Stimulated activated naive CD8-positive, alpha-beta T cell treated with anti-CD3 and anti-CD28 coated beads, Interleukin-15, amount 100 ng/mL, for 72 hours (primary cell): ENCODE data around the gene SCAP.
"Not testable (repeated sequence)": the region's sequence is repeated elsewhere in the genome, so short reads cannot be mapped to it uniquely, and the experiment has no call there.

ENCODE experiments used
- ATAC-seq: fragments of 150-1000 bp; cut with Tn5 transposase; 2 replicates; pipeline ENCODE4 v1.10.0; 2021; ENCODE audit warnings: mild to moderate bottlenecking, moderate library complexity
- DNase-seq, 2 donors: peaks; one replicate each; pipeline ENCODE4 v3.0.0; 2021 to 2022
- H3K27ac Mint-ChIP-seq, 2 donors: one replicate each; pipeline ENCODE4 v1.8.0; 2022; ENCODE audit warnings: mild to moderate bottlenecking in 2 of 2, mixed read lengths in 2 of 2, moderate library complexity in 2 of 2
- H3K27me3 Mint-ChIP-seq: one replicate; pipeline ENCODE4 v1.8.0; 2022; ENCODE audit warnings: mixed read lengths
- H3K4me1 Mint-ChIP-seq: one replicate; pipeline ENCODE4 v1.8.0; 2022; ENCODE audit warnings: mild to moderate bottlenecking, mixed read lengths
- H3K4me3 Mint-ChIP-seq, 2 donors: one replicate each; pipeline ENCODE4 v1.8.0; 2022; ENCODE audit warnings: mild to moderate bottlenecking in 2 of 2, mixed read lengths in 2 of 2, moderate library complexity in 1 of 2
- H3K9me3 Mint-ChIP-seq, 2 donors: one replicate each; pipeline ENCODE4 v1.8.0; 2022; ENCODE audit warnings: mixed read lengths in 2 of 2

Gene SCAP

GRCh38 chr3:47495111-47495510 lies 19.4 kb upstream of the SCAP start:
- no peak for DNase-seq
- no peaks in the 10 kb centered on the region for H3K4me1 Mint-ChIP-seq
- no peak for ATAC-seq
- no peak overlapping the region for H3K4me3 Mint-ChIP-seq
- no peak overlapping the region for H3K27ac Mint-ChIP-seq
- H3K9me3 Mint-ChIP-seq = no peaks in the 10 kb centered on the region
- H3K27me3 Mint-ChIP-seq = no peaks in the 10 kb centered on the region

- no peaks in the 10 kb centered on the region for H3K9me3 Mint-ChIP-seq
- DNase-seq (no peak), ATAC-seq (no peak)
- no peak overlapping the region for H3K27ac Mint-ChIP-seq
- H3K4me3 Mint-ChIP-seq = no peak overlapping the region
- no peaks in the 10 kb centered on the region for H3K4me1 Mint-ChIP-seq
- no peaks in the 10 kb centered on the region for H3K27me3 Mint-ChIP-seq
These were observed 16.0 kb upstream of the SCAP start for GRCh38 chr3:47491777-47492176.

- Mint-ChIP-seq H3K4me1 (no peaks in the 10 kb centered on the region), H3K4me3 (no peak overlapping the region), H3K9me3 (no peaks in the 10 kb centered on the region), H3K27ac (no peak overlapping the region), H3K27me3 (no peaks in the 10 kb centered on the region)
- DNase-seq (no peak), ATAC-seq (no peak)
These were observed 15.4 kb upstream of the SCAP start for GRCh38 chr3:47491186-47491585.

GRCh38 chr3:47487265-47487664 lies 11.5 kb upstream of the SCAP start:
- Mint-ChIP-seq H3K4me1 (no peaks in the 10 kb centered on the region), H3K27ac (no peak overlapping the region), H3K9me3 (no peaks in the 10 kb centered on the region), H3K4me3 (no peak overlapping the region), H3K27me3 (no peaks in the 10 kb centered on the region)
- DNase-seq (no peak), ATAC-seq (no peak)

- H3K27me3 Mint-ChIP-seq = no peaks in the 10 kb centered on the region
- no peak overlapping the region for H3K4me3 Mint-ChIP-seq
- ATAC-seq = no peak
- no peaks in the 10 kb centered on the region for H3K9me3 Mint-ChIP-seq
- H3K4me1 Mint-ChIP-seq = no peaks in the 10 kb centered on the region
- H3K27ac Mint-ChIP-seq = peak overlapping the region in 1 of 2 donors; percentile 12
- no peak for DNase-seq
These were observed 10.1 kb upstream of the SCAP start for GRCh38 chr3:47485812-47486211.

GRCh38 chr3:47482366-47482765 lies 6.6 kb upstream of the SCAP start:
- Mint-ChIP-seq H3K9me3 (no peaks in the 10 kb centered on the region), H3K27ac (no peak overlapping the region), H3K27me3 (no peaks in the 10 kb centered on the region), H3K4me1 (peaks cover 6% of the 10 kb centered on the region), H3K4me3 (no peak overlapping the region)
- no peak for DNase-seq
- no peak for ATAC-seq

- not testable (repeated sequence) for DNase-seq, H3K9me3 Mint-ChIP-seq, ATAC-seq, H3K4me3 Mint-ChIP-seq, H3K27me3 Mint-ChIP-seq, H3K27ac Mint-ChIP-seq
- H3K4me1 Mint-ChIP-seq = peaks cover 11% of the 10 kb centered on the region
These were observed 6.0 kb upstream of the SCAP start for GRCh38 chr3:47481763-47482162.

- not testable (repeated sequence) for H3K9me3 Mint-ChIP-seq, ATAC-seq, DNase-seq, H3K27ac Mint-ChIP-seq, H3K27me3 Mint-ChIP-seq, H3K4me3 Mint-ChIP-seq
- peaks cover 20% of the 10 kb centered on the region for H3K4me1 Mint-ChIP-seq
These were observed 4.5 kb upstream of the SCAP start for GRCh38 chr3:47480267-47480666.

- H3K27me3 Mint-ChIP-seq = no peaks in the 10 kb centered on the region
- H3K4me1 Mint-ChIP-seq = peaks cover 25% of the 10 kb centered on the region
- no peak for DNase-seq
- no peak for ATAC-seq
- H3K9me3 Mint-ChIP-seq = no peaks in the 10 kb centered on the region
- no peak overlapping the region for H3K4me3 Mint-ChIP-seq
- no peak overlapping the region for H3K27ac Mint-ChIP-seq
These were observed 4.1 kb upstream of the SCAP start for GRCh38 chr3:47479826-47480160.

- no peaks in the 10 kb centered on the region for H3K9me3 Mint-ChIP-seq
- H3K4me1 Mint-ChIP-seq = peaks cover 42% of the 10 kb centered on the region
- H3K27ac Mint-ChIP-seq = no peak overlapping the region
- DNase-seq (no peak), ATAC-seq (no peak)
- H3K4me3 Mint-ChIP-seq = no peak overlapping the region
- H3K27me3 Mint-ChIP-seq = no peaks in the 10 kb centered on the region
These were observed 2.3 kb upstream of the SCAP start for GRCh38 chr3:47478022-47478421.

GRCh38 chr3:47476644-47477199 lies 981 bp upstream of the SCAP start:
- Mint-ChIP-seq H3K9me3 (no peaks in the 10 kb centered on the region), H3K4me3 (peak overlapping the region; percentile 94 to 98), H3K4me1 (peaks cover 47% of the 10 kb centered on the region), H3K27ac (peak overlapping the region; percentile 94 to 98), H3K27me3 (no peaks in the 10 kb centered on the region)
- no peak for DNase-seq
- no peak for ATAC-seq

GRCh38 chr3:47476330-47476626 lies 537 bp upstream of the SCAP start:
- DNase-seq = no peak
- peaks cover 47% of the 10 kb centered on the region for H3K4me1 Mint-ChIP-seq
- H3K9me3 Mint-ChIP-seq = no peaks in the 10 kb centered on the region
- H3K4me3 Mint-ChIP-seq = peak overlapping the region; percentile 94 to 98
- no peak for ATAC-seq
- no peaks in the 10 kb centered on the region for H3K27me3 Mint-ChIP-seq
- H3K27ac Mint-ChIP-seq = peak overlapping the region; percentile 94 to 98

GRCh38 chr3:47475029-47475569 lies 642 bp downstream of the SCAP start:
- peak; percentile 65 for ATAC-seq
- peaks cover 50% of the 10 kb centered on the region for H3K4me1 Mint-ChIP-seq
- no peaks in the 10 kb centered on the region for H3K9me3 Mint-ChIP-seq
- no peaks in the 10 kb centered on the region for H3K27me3 Mint-ChIP-seq
- H3K27ac Mint-ChIP-seq = peak overlapping the region; percentile 90 to 96
- no peak for DNase-seq
- H3K4me3 Mint-ChIP-seq = peak overlapping the region; percentile 94 to 98

- Mint-ChIP-seq H3K4me3 (peak overlapping the region; percentile 73 to 74), H3K27me3 (no peaks in the 10 kb centered on the region), H3K27ac (no peak overlapping the region), H3K4me1 (peaks cover 53% of the 10 kb centered on the region), H3K9me3 (no peaks in the 10 kb centered on the region)
- DNase-seq (no peak), ATAC-seq (no peak)
These were observed 2.4 kb downstream of the SCAP start for GRCh38 chr3:47473391-47473790.

- H3K4me3 Mint-ChIP-seq = no peak overlapping the region
- DNase-seq = no peak
- H3K27me3 Mint-ChIP-seq = no peaks in the 10 kb centered on the region
- H3K4me1 Mint-ChIP-seq = peaks cover 47% of the 10 kb centered on the region
- ATAC-seq = no peak
- no peak overlapping the region for H3K27ac Mint-ChIP-seq
- peaks cover 0 to 6% of the 10 kb centered on the region in 2 donors for H3K9me3 Mint-ChIP-seq
These were observed 6.1 kb downstream of the SCAP start for GRCh38 chr3:47469616-47470015.

GRCh38 chr3:47468315-47468714 lies 7.4 kb downstream of the SCAP start:
- not testable (repeated sequence) for ATAC-seq, H3K9me3 Mint-ChIP-seq, H3K27ac Mint-ChIP-seq, DNase-seq, H3K4me3 Mint-ChIP-seq, H3K27me3 Mint-ChIP-seq
- H3K4me1 Mint-ChIP-seq = peaks cover 39% of the 10 kb centered on the region

- H3K27me3 Mint-ChIP-seq = no peaks in the 10 kb centered on the region
- no peak for DNase-seq
- no peak overlapping the region for H3K4me3 Mint-ChIP-seq
- ATAC-seq = no peak
- peaks cover 39% of the 10 kb centered on the region for H3K4me1 Mint-ChIP-seq
- H3K9me3 Mint-ChIP-seq = peaks cover 0 to 6% of the 10 kb centered on the region in 2 donors
- no peak overlapping the region for H3K27ac Mint-ChIP-seq
These were observed 11.2 kb downstream of the SCAP start for GRCh38 chr3:47464588-47464987.
